ENCODE data around the gene EVL.

GRCh38 chr14:100146531-100147091, 81.4 kb downstream of the EVL start:
- TF ChIP-seq CTCF (IDR thresholded peaks at IDR 0.05; ENCODE audit: low read depth, low read length) (no peak), EZH2phosphoT487 (IDR thresholded peaks at IDR 0.05; ENCODE audit: low read depth) (no peak)
